Measurements from ENCODE around the gene IFI27L1.

IFI27L1 gene

GRCh38 chr14:94079891-94080620, 1.1 kb upstream of the IFI27L1 start:
- DNase-seq (ENCODE audit: low spot score) = peak; percentile 15

DNA sequence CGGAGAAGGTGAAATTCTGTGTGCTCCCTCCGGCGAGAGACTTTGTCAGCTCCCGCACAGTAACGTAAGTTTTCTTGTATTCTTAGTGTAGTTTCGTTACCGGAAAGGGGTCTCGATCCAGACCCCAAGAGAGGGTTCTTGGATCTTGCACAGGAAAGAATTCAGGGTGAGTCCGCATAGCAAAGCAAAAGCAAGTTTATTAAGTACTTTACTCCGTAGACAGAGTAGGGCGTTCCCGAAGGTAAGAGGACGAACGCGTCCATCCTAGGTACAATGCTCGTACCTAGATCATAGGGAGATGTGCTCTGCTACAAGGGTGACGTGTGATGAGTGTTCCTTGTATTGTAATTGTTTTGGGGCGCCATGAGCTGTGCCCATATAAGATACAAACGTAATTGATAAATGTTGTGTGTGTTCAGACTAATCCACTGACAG, 293 bp downstream of the IFI27L1 start:
- DNase-seq (ENCODE audit: low spot score) = no peak

- no peak for DNase-seq (ENCODE audit: low spot score)
Measured at GRCh38 chr14:94087891-94088290, 6.8 kb downstream of the IFI27L1 start.

- DNase-seq (ENCODE audit: low spot score) = no peak
Measured at GRCh38 chr14:94088516-94088915, 7.4 kb downstream of the IFI27L1 start.

DNA sequence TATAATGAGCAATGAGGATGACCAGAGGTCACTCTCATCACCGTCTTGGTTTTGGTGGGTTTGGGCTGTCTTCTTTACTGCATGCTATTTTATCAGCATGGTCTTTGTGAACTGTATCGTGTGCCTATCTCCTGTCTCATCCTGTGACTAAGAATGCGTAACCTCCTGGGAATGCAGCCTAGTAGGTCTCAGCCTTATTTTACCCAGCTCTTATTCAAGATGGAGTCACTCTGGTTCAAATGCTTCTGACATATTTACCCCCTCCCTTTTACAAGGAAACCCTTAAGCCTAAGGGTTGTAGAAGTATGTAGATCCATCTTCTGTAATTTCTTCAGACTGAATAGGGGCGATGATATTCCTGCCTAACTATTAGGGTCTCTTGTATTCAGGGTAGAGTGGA, 8.4 kb downstream of the IFI27L1 start:
- DNase-seq (ENCODE audit: low spot score) = no peak

DNA sequence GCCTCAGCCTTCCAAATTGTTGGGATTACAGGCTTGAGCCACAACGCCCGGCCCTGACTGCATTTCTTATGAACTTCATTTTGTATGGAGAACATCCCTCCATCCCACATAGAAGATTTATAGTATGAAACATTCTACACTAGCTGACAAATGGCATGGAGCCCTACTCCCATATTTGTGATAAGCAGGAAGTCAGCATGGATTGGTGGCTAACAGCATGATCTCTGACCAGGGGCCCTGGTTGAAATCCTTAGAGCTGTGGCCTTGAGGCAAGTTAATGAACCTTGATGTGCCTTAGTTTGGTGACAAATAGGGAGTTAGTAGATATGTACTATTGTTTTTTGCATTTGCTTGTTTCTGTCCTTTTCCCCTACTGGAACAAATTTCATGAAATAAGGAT, 12.3 kb downstream of the IFI27L1 start:
- DNase-seq (ENCODE audit: low spot score) = no peak

DNA sequence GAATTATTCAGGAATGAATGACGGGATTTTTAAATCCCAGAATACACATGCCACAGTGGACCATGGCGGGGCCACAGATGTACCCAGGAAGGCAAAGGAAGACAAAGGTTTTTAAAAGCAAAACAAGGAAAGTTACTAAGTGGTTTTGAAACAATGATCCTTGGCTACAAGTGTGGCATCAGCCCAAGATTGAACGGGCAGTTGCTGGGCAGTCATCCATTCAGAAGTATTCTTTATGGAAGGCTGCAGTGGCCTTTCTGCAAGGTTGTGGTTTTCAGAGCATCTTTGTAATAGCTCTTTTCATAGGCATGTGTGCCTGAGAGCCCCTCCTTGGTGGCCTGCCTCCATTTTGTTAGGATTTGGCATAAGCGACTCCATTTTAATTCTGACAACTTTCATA, 16.0 kb downstream of the IFI27L1 start:
- no peak for DNase-seq (ENCODE audit: low spot score)

DNA sequence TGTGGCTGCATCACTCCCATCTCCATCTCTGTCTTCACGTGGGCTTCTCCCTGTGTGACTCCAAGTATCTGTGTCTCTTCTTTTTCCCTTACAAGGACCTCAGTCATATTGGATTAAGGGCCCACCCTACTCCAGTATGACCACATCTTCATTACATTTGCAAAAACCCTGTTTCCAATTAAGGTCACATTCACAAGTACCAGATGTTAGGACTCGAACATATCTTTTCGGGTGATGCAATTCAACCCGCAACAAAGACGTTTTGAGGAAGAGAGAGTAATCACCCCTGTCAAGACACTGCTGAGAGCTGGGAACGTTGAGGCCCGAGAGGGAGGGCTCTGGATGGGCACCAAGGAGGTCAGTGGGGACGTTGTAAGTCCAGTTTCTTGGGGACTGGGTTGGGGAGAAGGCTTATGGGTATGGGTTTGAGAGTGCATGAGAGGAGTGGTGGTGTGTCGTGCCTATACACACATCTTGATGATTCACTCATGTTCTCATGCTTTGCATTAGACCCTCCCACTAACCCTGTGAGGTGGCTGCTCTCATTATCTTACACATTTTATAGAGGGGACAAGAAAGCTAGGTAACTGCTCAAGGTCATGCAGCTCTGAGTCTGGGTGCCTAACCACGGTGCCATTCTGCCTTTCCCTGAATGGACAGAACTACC, 17.3 kb downstream of the IFI27L1 start:
- no peak for DNase-seq (ENCODE audit: low spot score)

DNA sequence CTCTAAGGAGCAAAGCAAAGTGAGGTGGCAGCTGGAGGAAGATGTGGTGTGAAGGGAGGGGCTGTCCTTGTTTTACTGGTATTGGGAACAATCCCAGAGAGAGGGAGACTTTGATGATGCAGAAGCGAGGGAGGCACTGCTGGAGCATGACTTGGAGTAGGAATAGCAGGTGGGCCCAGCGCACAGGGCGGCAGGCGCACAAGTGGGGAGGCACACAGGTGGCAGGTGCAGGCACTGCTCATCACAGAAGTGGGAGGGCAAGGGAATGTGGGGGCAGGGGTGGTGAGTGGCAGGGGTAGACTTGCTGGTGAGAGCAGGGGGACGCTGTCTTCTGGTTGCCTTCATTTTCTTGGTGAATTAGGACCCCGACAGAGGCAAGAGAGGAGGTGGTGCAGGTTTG, 17.9 kb downstream of the IFI27L1 start:
- no peak for DNase-seq (ENCODE audit: low spot score)

GRCh38 chr14:94100847-94101246, 19.7 kb downstream of the IFI27L1 start:
- no peak for DNase-seq (ENCODE audit: low spot score)

DNA sequence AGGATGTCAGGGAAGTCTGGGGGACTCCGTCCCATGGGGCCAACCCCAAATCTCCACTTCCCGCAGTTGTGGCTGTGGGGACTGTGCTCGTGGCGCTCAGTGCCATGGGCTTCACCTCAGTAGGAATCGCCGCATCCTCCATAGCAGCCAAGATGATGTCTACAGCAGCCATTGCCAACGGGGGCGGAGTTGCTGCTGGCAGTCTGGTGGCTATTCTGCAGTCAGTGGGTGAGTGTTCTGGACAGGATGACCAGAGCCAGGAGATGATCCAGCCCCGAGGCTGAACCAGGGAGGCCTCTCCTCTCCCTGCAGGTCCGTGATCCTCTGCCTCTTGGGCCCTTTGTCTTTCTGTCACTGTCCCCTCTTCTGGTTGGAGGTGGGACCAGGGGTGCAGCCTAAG, 20.6 kb downstream of the IFI27L1 start:
- DNase-seq (ENCODE audit: low spot score) = no peak

DNA sequence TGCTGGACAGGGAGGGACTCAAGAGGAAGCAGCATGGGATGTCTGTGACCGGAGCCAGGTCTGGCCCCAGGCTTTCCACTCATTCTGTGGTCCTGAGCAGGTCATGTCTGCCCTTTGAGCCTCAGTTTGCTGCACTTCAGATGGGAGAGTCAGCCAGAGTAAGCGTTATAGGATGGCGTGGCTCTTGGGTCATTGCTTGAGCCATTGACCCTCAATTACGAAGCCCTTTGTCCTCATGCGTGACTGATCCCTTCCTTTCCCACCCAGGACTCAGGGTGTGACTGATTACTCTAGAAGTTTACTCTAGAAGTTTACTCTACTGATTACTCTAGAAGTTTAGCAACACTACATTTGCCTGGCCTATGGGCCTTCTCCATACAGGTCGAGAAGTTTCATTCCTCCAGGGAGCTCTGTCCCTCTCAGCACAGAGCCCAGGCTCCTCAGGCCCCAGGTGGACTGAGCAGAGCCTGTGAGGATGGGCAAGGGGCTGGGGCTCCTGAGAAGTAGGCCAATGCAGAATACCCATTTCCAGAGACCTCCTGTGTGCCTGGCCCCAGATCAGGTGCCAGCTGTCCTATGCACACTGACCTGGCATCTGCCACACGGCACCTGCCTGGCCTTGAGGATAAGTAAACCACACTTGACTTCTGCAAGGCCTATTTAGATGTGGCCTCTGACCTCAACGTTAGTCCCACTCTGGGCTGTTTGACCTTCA, 21.8 kb downstream of the IFI27L1 start:
- DNase-seq (ENCODE audit: low spot score) = no peak

GRCh38 chr14:94103554-94104150, 22.5 kb downstream of the IFI27L1 start:
- no peak for DNase-seq (ENCODE audit: low spot score)

DNA sequence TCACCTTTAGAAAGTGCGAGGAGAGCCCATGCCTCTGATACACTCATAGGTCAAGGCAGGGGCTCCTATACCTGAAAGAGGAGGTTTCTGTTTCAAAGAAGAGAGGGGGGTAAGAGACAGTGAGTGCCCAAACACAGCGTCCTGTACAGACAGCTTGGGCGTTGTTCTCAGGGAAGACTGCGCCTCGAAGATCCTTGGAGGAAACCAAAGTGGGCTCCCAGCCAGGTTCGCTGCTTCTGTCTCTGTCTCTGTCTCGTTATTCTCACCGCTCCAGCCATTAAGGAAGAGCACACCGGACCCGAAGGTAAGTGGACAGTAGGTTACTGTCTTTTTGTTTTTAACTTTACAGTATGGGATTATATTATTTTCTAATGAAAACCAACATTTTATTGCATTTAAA, 23.6 kb downstream of the IFI27L1 start:
- no peak for DNase-seq (ENCODE audit: low spot score)

DNA sequence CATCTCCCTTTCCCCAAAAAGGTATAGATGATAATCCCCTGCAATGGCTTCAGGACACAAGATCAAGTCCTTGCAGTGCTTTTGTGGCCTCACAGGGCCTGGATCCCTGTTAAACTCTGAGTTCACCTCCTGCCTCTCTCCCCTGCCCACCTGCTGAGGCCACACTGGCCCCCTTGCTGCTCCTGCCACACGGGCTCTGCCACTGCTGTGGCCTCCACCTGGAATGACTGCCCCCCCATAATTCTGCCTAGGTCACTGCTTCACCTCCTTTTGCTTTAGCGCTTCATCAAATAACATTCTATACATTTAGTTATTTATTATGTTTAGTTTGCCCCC, 28.8 kb downstream of the IFI27L1 start:
- DNase-seq (ENCODE audit: low spot score) = no peak

GRCh38 chr14:94110552-94111181, 29.6 kb downstream of the IFI27L1 start, which contains the start of gene IFI27:
TSS of gene IFI27 (plus strand) at chr14:94110736.
- no peak for DNase-seq (ENCODE audit: low spot score)

DNA sequence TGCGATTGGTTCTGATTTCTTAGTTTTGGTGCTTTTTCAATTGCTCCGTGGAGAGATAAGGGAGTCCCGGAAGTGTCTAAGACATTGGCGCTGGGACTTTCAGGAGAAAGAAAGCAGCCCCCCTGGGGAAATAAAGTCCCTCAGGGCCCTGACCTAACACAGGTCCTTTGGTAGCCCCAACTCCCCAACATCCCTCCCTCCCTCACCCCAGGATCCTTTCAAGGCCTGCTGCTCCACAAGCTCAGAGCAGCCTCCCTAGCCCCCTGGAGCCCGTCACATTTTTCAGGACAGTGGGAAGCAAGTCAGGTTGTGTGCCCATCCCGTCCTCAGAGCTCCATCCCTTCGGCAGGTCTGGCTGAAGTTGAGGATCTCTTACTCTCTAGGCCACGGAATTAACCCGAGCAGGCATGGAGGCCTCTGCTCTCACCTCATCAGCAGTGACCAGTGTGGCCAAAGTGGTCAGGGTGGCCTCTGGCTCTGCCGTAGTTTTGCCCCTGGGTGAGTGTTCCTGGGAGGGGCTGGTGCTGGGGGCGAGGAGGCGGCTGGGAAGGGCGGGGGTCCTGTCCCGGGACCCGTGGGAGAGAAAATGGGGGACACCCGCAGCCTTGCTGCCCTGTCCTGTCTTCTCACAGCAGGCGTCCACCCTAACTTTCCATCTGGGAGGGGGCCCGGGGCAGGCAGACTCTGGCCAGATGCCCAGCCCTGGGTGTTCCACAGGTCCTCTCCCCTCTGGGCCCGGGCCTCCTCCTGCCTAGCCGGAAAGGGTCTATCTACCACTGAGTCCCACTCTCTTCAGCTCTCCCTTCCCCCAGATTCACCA, 30.4 kb downstream of the IFI27L1 start:
- no peak for DNase-seq (ENCODE audit: low spot score)

DNA sequence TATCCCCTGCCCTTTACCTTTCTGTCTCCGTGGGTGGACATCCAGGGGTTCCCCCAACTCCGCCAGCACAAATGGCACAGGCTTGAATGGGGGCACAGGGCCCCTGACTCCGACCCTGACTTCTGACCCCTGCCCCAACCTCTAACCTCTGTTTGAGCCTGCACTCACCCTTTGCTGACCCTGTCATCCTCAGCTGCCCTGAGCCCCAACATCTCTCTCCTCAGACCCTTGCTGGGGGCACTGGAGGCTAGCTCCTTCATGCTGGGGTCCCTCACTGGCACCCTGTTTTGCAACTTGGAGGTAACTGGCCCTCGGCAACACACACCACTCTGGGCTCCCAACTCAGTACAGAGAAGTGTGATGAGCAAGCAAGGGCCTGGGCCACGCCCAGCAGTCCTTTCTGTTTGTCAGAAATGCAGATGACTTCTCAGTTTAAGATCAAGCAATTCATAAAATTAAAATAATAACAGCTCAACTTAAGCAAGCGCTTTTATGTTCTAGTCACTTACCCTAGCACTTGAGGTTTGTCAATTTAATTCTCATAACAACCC, 31.5 kb downstream of the IFI27L1 start:
- DNase-seq (ENCODE audit: low spot score) = no peak

- DNase-seq (ENCODE audit: low spot score) = no peak
Measured at GRCh38 chr14:94113073-94113472, 32.0 kb downstream of the IFI27L1 start.

DNA sequence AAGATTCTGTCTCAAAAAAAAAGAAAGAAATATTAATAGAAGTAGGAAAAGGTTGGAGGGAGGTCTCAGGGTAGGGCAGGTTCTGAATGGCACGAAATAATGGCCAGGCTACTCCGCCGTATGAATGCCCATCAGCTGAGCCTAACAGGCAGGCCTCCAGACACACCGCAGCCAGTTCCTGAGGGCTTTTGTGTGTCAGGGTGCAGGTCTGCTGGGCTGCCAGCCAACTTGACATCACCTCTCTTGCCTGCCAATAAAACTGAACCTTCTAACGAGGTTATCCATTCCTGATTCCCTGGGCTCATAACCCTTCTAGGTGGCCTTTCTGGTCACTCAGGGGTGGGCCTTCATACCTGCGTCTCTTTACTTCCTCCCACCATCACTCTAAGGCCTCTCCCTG, 32.4 kb downstream of the IFI27L1 start:
- no peak for DNase-seq (ENCODE audit: low spot score)

DNA sequence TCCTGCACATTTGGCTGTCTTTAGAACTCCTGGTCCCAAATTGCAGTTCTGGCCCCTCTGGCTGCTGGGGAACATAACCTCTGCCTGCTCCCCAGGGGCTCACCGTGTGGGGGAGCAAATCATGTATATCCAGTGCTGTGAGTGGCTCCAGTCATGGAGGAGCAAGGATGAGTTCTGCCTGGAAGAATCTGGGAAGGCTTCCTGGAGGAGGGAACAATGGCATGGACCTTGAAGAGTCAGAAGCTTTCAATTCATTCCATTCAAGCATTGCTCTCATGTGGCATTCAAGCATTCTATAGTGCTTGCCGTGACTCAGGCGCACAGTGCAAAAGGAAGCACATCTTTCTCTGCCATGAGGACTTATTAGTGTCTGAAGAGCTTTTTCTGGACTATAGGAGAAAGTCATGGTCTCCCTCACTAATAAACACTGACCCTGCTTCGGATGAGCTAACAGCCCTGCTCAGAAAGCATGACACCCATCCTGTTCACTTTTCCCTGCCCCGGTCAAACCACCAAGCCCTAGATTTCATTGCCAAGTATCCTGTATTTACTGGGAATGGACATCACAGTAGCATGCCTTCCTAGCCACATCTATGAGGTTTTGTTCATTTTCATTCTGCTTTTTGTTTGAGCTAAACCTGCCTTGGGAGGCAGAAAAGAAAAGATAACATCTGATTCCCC, 32.9 kb downstream of the IFI27L1 start:
- DNase-seq (ENCODE audit: low spot score) = no peak
